Frontal cortex (tissue), 4 donors: ENCODE measurements around the gene POLR1A. TPM values are rescaled to one million over a fixed set of nuclear protein-coding genes. Genes with fewer than 3 reads are reported as not detected.

Experiments used
- DNase-seq, 2 donors: peaks; one replicate each; pipeline ENCODE4 v3.0.0; 2012; ENCODE audit warnings: low spot score in 2 of 2
- FAIRE-seq: peaks from 2 replicates; lab custom pipeline; 2012; peaks lifted over from hg19 to GRCh38; lab: Jason Lieb, UNC
- total RNA-seq: library from RNA; depleted of rRNA; stranded (reverse); fragments of >200 nt; gene quantifications from one replicate; pipeline ENCODE4 v1.2.3, GENCODE V29; 2014
- donor health status: control.
- donor health status: control.
- donor health status: control.

The POLR1A gene
- total RNA-seq, 1 donor from 2014 or later: 11.0 TPM

DNA sequence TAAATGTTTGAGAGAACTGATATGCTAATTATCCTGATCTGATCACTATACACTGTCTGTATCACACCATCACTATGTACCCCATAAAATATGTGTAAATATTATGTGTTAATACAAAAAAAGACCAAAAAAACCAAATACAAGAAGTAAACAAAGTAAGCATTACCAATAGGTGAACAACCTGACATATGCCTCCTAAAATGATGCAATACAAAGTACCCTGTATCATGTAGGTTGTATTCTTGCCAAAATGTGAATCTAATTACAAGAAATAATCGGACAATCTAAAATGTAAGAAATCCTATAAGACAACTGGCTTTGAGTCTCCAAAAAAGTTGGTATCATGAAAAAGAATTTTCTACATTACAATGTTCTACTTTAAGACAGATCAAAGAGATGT is 7.8 kb downstream of the POLR1A start:
- no peak for DNase-seq
- FAIRE-seq: no peak

DNA sequence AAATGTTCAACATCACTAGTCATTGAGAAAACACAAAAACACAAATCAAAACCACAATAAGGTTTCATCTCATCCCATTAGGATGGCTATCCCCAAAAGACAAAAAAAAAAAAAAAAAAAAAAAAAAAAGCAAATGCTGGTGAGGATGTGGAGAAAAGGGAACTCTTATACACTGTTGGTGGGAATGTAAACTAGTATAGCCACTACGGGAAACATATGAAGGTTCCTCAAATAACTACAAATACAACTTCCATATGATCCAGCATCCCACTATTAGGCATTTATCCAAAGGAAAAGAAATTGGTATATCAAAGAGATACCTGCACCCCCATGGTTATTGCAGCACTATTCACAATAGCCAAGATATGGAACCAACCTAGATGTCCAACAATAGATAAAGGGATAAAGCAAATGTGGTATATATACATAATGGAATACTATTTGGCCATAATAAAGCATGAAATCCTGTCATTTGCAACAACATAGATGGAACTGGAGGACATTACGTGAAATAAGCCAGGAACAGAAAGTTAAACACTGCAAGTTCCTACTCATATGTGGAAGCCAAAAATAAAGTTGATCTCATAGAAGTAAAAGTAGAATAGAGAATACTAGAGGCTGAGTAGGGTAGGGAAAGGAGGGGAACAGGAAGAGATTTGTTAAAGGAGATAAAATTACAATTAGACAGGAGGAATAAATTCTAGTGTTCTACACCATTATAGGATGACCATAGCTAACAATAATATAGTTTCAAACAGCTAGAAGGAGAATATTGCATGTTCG is 8.4 kb downstream of the POLR1A start:
- DNase-seq: no peak
- FAIRE-seq: no peak

DNA sequence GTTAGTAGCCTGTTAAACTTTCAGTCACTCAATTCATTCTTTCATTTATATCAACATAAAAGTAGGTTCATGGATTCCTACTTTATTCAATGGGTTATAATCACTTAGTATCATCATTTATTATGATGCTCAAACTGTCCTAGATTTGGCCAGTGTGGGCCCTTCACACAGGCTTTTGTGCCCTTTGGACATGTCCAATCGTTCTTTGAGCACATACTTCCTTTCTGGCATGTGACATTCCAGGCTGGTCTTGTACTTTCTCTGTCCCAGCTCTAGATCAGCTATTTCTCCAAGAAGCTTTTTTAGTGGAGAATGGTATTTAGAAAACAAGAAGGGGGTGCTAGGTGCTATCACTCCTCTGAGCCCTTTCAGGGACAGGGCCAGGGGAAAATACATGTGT is 11.5 kb downstream of the POLR1A start:
- DNase-seq (no peak), FAIRE-seq (no peak)

DNA sequence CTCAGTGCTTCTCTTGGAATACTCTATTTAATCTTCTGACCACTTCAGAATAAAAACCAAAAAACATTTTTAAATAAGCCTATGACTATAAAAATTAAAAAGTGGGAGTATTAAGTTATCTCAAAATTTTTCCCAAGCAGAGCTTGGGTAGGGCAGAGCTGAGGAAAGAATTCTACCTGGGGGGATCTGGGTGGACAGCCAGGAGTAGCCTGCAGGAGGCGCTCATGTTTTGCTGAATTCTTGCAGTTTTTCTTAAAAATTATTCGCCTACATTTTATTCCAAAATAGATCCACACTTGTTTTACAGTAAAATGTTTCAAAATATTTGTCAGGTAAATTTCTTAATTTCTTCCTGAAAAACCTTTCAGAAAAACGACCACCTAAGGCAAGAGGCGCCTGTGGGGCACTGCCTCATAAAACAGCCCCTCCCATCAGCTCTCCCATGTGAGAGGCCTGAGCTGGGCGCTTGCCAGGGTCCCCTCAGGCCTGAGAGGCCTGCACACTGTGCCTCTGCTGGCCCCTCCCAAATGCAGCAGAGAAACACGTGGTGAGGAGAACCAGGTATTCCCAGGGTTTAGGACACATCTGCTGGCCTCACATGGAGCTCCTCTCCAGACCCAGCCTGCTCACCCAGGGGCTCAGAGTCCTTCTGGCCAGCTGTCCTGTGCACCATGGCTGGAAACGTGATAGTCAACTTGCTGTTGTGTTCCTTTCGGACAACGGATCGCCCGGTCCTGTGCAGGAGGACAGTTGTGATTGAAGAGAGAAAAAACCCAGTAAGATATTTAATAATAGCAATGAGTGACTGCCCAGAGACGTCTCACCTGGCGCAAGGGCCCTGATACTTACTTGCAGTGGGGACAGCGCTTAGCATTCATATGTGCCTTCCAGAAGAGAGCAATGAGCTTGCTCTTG is 17.5 kb downstream of the POLR1A start:
- DNase-seq: no peak
- FAIRE-seq: no peak

DNA sequence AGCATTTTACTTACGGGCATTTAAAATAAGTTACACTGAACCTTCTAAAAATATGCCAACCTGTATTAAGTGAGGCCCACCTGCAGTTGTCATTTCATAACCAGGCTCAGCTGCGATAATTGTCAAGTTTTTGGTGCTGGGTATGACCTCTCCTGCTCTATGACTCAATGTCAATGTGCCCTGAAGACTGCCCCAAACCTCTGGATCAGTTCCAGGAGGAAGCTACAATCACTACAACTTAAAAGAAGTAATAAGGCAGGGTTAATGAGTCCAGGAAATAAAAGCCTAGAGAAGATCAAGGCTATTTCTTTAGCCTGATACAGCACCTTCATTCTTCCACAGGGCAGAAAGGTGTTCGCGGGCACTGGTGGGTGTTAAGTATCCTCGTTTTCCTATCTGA is 22.9 kb downstream of the POLR1A start:
- FAIRE-seq (no peak), DNase-seq (no peak)

DNA sequence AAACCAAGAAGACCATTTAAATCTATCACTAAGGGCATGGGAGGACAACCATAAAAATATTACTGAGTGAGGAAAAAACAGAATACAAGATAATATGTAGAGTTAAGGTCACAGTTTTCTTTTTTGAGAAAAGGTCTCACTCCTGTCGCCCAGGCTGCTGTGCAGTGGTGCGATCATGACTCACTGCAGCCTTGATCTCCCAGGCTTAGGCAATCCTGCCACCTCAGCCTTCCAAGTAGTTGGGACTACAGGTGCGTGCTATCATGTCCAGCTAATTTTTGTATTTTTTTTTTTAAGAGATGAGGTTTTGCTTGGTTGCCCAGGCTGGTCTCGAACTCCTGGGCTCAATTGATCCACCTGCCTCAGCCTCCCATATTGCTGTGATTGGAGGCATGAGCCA is 24.0 kb downstream of the POLR1A start:
- FAIRE-seq: no peak
- no peak for DNase-seq

DNA sequence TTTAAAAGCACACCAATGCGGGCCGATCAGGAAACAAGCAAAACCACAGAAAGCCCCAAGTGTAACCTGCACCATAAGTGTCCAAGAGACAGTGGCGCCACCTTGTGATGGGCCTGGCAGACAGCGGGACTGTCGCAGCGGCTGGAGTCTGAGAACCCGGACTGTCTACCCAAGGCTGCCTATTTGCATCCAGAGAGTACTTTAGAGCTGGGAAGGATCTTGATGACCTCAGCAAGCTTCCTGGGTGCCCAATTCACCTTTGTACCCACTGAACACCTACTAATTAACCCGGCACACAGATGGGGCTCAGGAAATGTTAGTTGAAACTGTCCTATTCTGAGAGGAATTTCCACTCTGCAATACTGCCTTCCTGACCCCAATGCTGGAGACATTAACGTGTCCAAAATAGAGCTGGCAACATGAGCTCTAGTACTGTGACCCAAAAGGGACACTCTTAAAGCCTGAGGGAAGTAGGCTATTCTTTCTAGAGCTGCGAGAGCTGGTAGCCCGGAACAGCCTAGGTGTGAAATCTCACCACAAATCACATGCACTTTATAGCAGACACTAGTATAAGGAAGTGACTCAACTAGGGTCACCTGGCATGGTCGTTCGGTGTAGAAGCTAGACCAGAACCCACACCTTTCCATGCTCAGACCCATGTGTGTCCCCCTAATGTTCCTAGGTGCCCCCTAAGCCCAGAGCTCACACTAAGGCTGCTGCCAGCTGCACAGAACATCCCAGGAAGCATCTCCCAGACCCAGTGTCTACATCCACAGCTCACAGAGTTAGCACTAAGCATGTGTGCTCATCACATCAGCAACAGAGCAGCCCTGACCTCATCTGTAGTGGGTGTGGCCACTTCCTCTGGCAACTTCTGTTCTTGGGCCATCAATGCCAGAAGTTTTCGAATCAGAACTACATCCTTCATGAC is 25.4 kb downstream of the POLR1A start:
- FAIRE-seq: no peak
- DNase-seq: peak; percentile 26 to 40

DNA sequence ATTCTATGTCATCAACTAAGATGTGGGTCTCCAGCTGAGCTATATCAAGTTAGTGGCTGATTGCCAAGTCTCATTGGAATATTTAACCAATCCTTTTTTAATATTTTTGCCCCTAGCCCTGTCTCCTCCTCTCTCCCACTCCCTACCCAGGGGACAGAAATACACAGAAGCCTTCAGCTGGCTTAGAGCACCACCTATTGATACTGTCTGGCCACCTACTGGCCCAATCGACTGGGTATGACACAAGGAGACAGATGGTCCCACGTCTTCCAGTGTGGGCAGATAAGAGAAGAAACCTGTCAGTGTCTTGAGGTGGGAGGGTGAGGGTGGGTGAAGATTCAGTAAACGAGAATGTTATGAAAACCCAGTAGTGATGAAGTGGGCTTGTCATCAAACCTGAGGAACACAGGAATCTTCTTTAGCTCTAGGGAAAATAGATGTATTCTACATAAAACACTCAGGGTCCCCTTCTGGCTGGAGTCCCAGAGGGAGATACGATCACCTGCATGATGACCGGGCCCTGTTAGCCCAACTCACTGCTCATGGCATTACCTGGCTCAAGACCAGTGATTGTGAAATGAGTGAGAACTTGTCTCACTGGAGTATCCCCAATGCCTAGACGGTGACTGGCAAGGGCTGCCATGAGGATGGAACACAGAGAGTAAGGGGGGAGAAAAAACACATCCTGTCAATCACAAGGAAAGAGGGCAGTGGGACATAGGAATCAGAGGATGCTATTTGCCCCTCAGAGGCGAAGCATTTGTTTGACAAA is 26.7 kb downstream of the POLR1A start:
- peak; percentile 43 to 56 for DNase-seq
- no peak for FAIRE-seq

DNA sequence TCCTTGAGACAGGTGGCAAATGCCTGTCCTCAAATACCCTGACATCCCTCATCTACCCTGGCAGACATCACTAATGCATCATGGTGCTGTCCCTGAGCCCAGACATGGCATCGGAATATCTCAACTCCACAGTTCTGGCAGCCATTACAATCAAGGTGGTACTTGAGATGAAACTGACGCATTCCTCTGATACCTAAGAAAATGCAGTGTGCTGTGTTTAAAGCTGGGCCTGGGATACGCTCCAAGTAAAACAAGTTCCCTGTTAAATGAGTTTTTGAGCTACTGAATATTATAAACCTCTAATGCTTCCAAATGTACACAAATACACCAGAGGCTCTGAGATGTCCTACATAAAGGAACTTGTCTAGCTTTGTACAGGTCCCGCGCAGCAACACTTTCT is 29.8 kb downstream of the POLR1A start:
- FAIRE-seq (no peak), DNase-seq (no peak)

DNA sequence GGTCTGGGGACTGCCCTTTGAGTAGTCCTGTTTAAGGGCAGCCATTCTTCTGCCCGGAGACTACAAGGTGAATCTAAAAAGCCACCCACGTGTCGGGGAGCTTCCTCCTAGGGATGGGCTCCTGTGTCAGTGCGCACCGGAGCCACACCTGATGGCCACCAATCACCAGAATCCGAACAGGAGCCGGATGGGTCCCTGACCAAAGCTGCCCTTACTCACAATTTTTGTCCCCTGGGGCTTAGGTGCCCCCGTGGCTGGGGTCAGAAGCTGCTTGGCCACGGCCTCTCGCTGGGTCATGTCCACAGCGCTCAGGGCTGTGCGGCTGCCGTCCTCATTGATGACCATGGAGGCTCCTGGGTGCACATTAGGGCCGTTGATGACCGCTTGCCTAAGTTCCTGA is 30.9 kb downstream of the POLR1A start:
- DNase-seq (no peak), FAIRE-seq (no peak)

DNA sequence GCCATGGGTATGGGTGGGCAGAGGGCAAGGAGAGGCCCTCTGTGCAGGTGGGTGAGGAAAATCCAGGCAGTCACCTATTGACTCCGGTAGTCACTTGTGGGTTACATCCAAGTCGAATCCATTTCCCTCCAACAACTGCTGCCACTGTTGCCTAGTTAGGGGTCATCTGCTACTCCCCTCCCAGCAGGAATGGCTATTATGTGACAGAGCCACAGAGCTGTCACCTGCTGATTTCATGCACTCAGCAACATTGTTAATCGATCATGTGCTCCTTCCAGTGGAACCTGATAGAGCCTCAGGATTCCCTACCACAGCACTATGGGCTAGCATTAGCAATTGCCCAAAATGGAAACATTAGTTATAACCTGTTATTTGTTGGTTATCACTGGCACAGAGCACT is 31.4 kb downstream of the POLR1A start:
- FAIRE-seq: no peak
- no peak for DNase-seq

DNA sequence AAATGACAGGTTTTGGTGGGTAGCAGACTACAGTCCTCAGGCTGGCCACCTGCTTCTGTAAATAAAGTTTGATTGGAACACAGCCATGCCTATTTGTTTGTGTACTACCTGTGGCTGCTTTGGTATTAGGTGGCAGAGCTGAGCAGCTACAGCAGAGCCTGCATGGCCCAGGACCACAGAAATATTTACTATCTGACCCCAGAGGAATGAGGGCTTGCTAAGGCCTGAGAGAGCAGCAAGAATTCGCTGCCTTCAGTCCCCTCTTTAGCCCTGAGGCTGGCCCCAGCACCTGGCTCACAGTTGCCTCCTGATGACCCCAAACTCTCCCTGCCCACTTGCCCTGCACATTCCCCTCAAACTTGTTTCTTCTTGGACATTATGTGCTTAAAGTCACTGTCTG is 32.5 kb downstream of the POLR1A start:
- no peak for DNase-seq
- no peak for FAIRE-seq

DNA sequence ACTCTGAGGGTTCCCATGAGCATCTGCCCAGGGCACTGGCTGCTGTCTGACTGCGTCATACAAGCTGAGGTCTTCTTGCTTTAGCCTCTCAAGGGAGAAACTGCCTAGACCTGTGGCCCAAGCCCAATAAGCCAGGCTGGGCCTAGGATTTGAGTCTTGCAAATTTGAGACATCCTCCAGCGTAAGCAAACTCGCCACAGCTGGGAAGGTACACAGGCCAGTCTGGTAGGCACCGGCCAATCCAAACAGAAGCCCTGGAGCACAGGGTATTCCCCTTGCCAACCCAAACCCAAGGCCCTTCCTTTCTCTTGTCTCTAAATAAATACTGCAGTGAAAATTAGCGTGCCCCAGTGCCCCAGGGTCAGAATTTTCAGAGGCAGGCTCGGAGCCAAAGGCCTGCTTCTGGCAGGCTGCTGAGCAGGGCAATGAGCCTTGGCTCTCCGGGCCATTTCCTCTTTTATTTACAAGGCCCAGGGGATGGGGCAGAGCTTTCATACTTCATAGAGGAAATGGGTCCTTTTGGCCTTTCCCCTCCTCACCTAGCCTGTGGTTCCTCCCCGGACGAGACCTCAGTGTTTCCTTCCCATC is 33.3 kb downstream of the POLR1A start:
- FAIRE-seq: no peak
- DNase-seq: peak; percentile 38 to 46

DNA sequence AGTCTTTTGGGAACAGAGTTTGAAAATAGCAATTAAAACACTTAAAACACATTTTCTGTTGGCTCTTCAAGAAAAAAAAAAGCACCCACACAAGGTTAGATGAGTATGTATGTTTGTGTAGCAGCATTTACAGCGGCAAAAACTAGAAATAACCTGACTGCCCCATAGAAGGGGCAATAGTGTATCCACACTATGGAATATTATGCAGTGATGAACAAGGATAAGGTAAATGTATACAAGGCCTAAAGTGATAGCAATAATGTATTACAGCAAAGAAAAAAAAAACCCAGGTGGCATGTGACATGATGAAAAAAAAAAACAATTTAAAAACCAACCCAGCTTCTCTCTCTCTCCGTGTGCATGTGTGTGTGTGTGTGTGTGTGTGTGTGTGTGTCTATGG is 34.8 kb downstream of the POLR1A start:
- FAIRE-seq (no peak), DNase-seq (no peak)

DNA sequence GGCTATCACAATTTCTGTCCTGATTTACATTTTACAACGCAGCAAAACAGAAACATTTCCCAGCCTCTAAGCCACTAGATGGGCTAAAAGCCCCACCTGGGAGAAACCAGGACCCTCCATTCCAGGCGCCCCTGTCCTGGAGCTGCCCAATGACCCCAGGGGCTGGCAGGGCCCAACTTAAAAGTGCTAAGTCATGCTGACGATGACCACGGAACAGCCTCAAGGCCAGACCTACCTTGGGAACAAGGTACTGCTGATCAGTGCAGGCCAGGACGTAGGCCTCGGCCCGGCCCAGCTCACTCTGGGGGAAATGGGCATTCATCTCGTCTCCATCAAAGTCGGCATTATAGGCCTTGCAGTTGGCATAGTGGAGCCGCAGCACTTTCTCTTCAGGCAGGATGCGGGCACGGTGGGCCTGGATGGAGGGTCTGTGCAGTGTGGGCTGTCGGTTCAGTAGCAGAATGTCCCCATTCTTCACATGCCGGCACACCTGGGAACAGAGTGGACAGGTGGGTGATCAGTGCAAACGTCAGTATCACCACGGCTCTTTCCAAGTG is 35.8 kb downstream of the POLR1A start:
- FAIRE-seq: no peak
- no peak for DNase-seq

DNA sequence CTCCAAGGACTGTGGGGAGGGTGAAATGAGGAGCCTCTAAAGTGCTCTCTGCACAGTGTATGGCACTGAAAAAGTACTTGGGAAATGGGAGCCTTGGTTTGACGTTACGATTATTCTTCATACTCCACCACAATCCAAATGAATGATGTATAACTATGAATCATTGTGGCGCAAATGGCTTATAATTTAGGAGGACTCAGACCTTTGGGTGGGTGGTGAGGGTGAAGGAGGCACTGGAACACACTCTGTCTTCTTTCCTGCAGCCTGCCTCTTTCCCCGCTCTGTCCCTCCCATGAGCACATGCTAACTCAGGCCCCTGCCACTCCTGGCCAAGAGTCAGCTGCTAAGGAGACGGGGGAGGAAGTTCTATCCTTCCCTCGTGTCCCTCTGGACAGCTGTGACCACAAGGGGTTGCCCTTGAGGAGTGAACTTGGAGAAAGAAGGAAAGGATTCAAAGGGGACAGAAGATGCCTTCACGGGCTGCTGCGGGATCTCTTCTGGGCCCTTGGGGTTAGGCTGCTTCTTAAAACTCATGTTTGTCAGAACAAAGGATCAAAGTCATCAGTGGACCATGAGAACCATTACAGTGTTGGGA is 36.5 kb downstream of the POLR1A start:
- FAIRE-seq (no peak), DNase-seq (no peak)

DNA sequence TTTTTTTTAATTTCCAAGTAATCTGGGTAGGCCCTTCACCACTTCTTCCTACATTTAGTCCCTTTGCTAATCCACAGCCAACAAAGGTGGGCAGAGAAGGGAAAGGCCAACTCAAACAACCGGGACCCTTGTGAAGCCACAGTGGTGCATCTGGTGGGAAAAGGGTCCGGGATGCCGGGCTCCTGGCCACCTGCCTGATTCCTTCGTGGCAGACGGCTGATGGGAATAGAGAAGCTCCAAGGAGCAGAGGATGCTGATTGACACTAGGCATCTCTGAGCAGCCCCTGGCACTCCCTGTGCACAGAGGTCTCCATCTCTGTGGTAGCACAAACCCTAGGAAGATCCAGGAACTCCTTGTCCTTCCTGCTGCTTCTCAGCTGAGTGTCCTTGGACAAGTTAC is 37.0 kb downstream of the POLR1A start:
- no peak for DNase-seq
- no peak for FAIRE-seq

DNA sequence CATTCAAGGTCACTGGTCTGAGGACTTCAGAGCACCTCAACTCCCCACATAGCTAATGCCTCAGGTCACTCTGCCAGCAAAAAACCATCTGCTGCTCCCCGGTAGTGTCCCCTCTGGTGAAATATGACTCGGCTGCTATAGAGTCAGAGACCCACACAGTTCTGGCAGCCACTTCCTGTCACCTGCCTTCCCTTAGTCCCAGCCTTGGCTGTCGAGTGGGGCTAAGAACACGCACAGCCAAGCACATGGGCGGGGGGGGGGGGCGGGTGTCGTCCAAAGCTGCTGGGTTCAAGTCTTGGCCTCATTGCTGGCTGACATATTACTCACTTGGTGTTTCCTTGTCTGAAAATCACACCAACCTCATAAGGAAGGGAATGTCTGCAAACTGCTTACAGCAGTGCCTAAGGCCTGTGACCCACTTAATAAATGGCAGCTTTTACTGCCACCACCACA is 37.5 kb downstream of the POLR1A start:
- no peak for DNase-seq
- FAIRE-seq: no peak
